Measurements from ENCODE around the gene RAI14. TPM values are rescaled to one million over a fixed set of nuclear protein-coding genes. Genes with fewer than 3 reads are reported as not detected.
"Not testable (repeated sequence)": the region's sequence is repeated elsewhere in the genome, so short reads cannot be mapped to it uniquely, and the experiment has no call there.

RAI14 gene
- total and polyA plus RNA-seq, 11 donors = 1.7 to 34.3 (median 10.7) TPM

- no peak overlapping the region for H3K4me3 ChIP-seq
- H3K27me3 ChIP-seq = no peaks in the 10 kb centered on the region
- peaks cover 0 to 23% (median 0%) of the 10 kb centered on the region in 12 donors for H3K4me1 ChIP-seq
- TF ChIP-seq POLR2A (IDR thresholded peaks at IDR 0.05) = no peak
- TF ChIP-seq CTCF (IDR thresholded peaks at IDR 0.05) = no peak
- H3K27ac ChIP-seq = no peak overlapping the region
- peaks cover 0 to 73% (median 29%) of the 10 kb centered on the region in 9 donors for H3K36me3 ChIP-seq
- intact Hi-C loops (cut with DNase I) = no loop called here
- DNase-seq (no peak), ATAC-seq (no peak)
- no peaks in the 10 kb centered on the region for H3K9me3 ChIP-seq
- WGBS, 4 donors = 92 to 96% (median 93%) methylated on average over 6 of the region's 6 CpGs
These were observed 171.7 kb downstream of the RAI14 start for GRCh38 chr5:34827588-34828506.

DNA sequence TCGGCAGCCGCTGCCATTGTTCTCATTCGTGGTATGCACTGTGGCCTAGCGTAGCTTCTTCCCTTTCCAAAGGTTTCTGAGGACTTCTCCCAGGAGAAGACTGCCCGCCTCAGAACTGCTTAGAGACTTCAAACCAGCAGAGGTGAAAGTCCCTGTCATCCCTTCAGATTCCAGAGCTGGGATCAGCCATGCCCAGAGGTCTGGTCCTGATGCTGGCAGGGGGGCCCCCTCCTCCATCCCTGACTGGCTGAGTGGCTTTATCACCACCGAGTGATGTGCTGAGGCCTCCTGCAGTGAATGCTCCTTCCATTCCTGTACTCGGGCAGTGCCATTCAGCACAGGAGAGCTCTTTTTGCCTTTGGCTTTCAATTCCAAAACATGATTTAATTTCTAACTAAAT is 174.7 kb downstream of the RAI14 start:
- intact Hi-C loops (cut with DNase I) = loop anchor here in 2 of 10 donors (10.0 kb wide), 2 partner anchors 64 to 176 kb away; partner anchors contain the start of gene RAI14 (in 1 of the 2)
- ATAC-seq = peak in 1 of 4 donors; percentile 18
- H3K27ac ChIP-seq = peak overlapping the region in 2 of 12 donors; percentile 17 to 29

DNA sequence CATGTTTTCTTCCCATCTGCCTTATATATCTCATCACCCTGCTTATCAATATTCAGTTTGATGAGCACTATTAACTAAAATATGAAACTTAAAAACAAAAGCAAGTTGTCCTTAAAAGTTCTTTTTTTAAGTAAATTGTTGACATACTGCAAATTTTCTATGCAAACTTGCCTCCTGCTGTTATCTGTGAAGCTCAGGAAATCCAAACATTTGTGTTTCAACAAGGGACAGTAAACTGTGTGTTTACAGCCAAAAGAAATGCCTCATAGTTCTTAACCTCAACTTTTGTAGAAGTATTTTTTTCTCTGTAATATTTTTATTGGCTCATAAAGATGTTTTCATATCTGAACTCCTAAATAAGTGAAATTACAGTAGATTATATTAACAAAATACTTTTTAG is 175.2 kb downstream of the RAI14 start:
- Histone ChIP-seq H3K27me3 (no peaks in the 10 kb centered on the region), H3K27ac (peak overlapping the region in 2 of 12 donors; percentile 17), H3K36me3 (peaks cover 0 to 42% (median 15%) of the 10 kb centered on the region in 9 donors), H3K4me1 (peaks cover 0 to 28% (median 0%) of the 10 kb centered on the region in 12 donors), H3K9me3 (no peaks in the 10 kb centered on the region), H3K4me3 (no peak overlapping the region)
- ATAC-seq = no peak
- intact Hi-C loops (cut with DNase I) = loop anchor here in 2 of 10 donors (10.0 kb wide), 2 partner anchors 63 to 177 kb away; partner anchors contain the start of gene RAI14 (in 1 of the 2)
- no peak for DNase-seq
- TF ChIP-seq POLR2A (IDR thresholded peaks at IDR 0.05) (no peak), CTCF (IDR thresholded peaks at IDR 0.05) (no peak)

More for the DNA sequence above, 174.7 kb downstream of the RAI14 start:
- DNase-seq, H3K4me3 ChIP-seq, H3K9me3 ChIP-seq, H3K27me3 ChIP-seq: not testable (repeated sequence)
- WGBS, 4 donors = 72 to 88% (median 79%) methylated on average over 7 of the region's 7 CpGs
- Histone ChIP-seq H3K36me3 (peaks cover 0 to 45% (median 17%) of the 10 kb centered on the region in 9 donors), H3K4me1 (peaks cover 0 to 28% (median 0%) of the 10 kb centered on the region in 12 donors)

DNA sequence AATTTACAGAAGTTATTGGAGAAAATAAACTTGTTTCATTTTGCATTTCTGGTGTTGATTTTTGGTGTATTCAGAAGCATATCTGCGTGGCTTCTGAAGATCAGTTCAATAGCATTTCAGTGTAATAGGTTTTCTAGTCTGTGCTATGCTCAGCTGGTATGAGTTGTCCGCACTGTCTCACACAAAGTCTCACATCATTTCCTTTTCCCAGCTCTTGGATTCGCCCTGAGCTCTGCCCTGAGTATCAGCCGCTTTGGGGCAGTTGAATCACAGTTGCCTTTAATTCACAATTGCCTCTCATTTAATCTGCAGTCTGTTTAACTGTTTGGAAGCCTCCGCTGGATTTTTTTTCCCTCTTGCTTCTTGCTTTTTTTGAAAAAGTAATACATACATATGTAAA is 176.4 kb downstream of the RAI14 start:
- DNase-seq = no peak
- no peaks in the 10 kb centered on the region for H3K27me3 ChIP-seq
- intact Hi-C loops (cut with DNase I) = loop anchor here in 2 of 10 donors (10.0 kb wide), 2 partner anchors 62 to 178 kb away; partner anchors contain the start of gene RAI14 (in 1 of the 2)
- ATAC-seq = peak in 3 of 4 donors; percentile 65 to 72 (median 66)
- peaks cover 0 to 28% (median 0%) of the 10 kb centered on the region in 12 donors for H3K4me1 ChIP-seq
- no peak for TF ChIP-seq POLR2A (IDR thresholded peaks at IDR 0.05)
- no peak for TF ChIP-seq CTCF (IDR thresholded peaks at IDR 0.05)
- H3K9me3 ChIP-seq = no peaks in the 10 kb centered on the region
- H3K27ac ChIP-seq = peak overlapping the region in 1 of 12 donors; percentile 13
- 83 to 88% (median 86%) methylated on average over 5 of the region's 5 CpGs for WGBS, 4 donors
- peaks cover 0 to 29% (median 3%) of the 10 kb centered on the region in 9 donors for H3K36me3 ChIP-seq
- H3K4me3 ChIP-seq = no peak overlapping the region

Data from heart left ventricle (tissue), 16 donors.